NT2/D1 (cell line): Measurements from ENCODE around the gene LENG1.

Experiments used
- SUZ12 ChIP-seq: IDR thresholded peaks from 2 replicates; pipeline ENCODE4 v1.6.1; 2011; ENCODE audit not compliant: insufficient read length, insufficient read depth; ENCODE audit errors: extremely low read depth
- YY1 ChIP-seq: IDR thresholded peaks from 2 replicates; pipeline ENCODE4 v1.6.1; 2011; ENCODE audit not compliant: insufficient read length, insufficient read depth
- ZNF274 ChIP-seq: IDR thresholded peaks from 2 replicates; pipeline ENCODE4 v1.6.1; 2011; ENCODE audit warnings: mild to moderate bottlenecking, low read depth, low read length

DNA sequence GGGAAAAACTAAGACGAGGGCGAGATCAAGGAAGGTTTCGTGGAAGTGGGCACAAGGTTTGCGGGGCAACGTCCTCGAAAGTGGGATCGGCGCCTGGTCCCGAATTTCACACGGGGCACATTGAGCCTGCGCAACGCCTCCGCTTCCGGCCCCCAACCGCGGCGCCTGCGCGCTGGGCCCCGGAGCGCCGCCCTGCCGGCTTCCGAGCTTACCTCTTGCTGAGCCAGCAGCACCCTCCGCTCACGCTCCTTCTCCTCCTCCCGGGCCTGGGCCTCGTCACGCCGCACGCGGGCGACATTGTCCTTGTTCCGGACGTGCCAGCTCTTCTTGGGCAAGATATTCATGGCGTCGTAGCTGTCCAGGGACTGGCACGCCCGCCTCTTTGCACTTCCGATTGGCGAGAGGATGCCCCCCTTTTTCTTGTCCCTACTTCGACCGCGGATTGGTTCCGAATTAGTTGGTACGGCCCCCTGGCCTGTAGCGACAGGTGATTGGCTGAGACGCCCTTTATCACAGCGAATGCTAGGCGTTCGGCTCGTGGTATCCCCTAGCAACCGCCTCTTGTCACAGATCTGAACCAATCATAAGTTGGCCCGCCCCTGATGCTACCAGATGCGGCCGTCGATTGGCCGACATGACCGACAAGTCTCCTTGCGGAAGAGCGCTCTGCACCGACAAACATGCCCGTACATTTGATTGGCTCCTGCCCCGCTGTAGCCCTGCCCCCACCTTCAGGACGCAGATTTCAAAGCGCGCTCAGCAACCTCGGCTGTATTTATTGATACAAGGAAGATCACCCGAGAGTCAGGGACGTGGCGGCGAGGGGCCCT lies at the start of gene LENG1:
- TF ChIP-seq ZNF274 (no peak), YY1 (no peak), SUZ12 (no peak)
